RWPE1 (cell line): ENCODE data around the gene KRTAP2-1.

Source experiments
- CTCF ChIA-PET: fragments of 350-600 bp; sonication (Branson Sonifier 250); formaldehyde crosslinking; extraction: SDS; loops from one replicate; lab custom pipeline; 2021; lab: Yijun Ruan, JAX
- POLR2A ChIA-PET: fragments of 400-600 bp; formaldehyde crosslinking; extraction: SDS; loops from one replicate; lab custom pipeline; 2020; ENCODE audit warnings: antibody characterized with exemption; ENCODE audit not compliant: low non-redundant PET; lab: Yijun Ruan, JAX
- DNase-seq: peaks from one replicate; pipeline ENCODE4 v3.0.0; 2012; ENCODE audit warnings: low spot score
- H3K27ac ChIP-seq: fragments of 450-650 bp; 2 replicates; pipeline ENCODE4 v1.5.1; 2017
- TF ChIP-seq, protein P1 (sequence below): fragments of 450-650 bp; conservative IDR thresholded peaks from 2 replicates; pipeline ENCODE4 v1.5.1; 2017; ENCODE audit warnings: low read depth, mild to moderate bottlenecking

The KRTAP2-1 gene

DNA sequence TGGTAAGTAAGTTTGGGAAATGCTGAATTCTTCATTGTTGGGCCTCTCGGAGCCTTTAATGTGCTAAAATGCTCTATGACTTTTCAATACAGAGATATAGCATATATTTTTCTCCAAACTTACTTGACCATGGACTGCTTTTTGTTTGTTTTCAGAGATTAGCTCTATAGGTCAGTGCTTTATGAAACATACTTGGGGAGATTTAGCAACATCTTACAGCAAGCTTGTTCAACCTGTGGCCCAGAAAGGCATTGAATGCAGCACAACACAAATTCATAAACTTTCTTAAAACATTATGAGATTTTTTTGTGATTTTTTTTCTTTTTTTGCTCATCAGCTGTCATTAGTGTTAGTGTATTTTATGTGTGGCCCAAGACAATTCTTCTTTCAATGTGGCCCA is 37.2 kb downstream of the KRTAP2-1 start:
- DNase-seq, result no peak
- TF ChIP-seq, protein P1, sequence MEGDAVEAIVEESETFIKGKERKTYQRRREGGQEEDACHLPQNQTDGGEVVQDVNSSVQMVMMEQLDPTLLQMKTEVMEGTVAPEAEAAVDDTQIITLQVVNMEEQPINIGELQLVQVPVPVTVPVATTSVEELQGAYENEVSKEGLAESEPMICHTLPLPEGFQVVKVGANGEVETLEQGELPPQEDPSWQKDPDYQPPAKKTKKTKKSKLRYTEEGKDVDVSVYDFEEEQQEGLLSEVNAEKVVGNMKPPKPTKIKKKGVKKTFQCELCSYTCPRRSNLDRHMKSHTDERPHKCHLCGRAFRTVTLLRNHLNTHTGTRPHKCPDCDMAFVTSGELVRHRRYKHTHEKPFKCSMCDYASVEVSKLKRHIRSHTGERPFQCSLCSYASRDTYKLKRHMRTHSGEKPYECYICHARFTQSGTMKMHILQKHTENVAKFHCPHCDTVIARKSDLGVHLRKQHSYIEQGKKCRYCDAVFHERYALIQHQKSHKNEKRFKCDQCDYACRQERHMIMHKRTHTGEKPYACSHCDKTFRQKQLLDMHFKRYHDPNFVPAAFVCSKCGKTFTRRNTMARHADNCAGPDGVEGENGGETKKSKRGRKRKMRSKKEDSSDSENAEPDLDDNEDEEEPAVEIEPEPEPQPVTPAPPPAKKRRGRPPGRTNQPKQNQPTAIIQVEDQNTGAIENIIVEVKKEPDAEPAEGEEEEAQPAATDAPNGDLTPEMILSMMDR, result no peak
- CTCF ChIA-PET, result interaction anchor here (0.5 to 1.4 kb wide), 2 partner anchors 41 to 175 kb away, joined by 3 to 4 read pairs; partner anchors contain the start of gene KRTAP4-1
- H3K27ac ChIP-seq, result no peak overlapping the region
- POLR2A ChIA-PET, result no interaction called here

DNA sequence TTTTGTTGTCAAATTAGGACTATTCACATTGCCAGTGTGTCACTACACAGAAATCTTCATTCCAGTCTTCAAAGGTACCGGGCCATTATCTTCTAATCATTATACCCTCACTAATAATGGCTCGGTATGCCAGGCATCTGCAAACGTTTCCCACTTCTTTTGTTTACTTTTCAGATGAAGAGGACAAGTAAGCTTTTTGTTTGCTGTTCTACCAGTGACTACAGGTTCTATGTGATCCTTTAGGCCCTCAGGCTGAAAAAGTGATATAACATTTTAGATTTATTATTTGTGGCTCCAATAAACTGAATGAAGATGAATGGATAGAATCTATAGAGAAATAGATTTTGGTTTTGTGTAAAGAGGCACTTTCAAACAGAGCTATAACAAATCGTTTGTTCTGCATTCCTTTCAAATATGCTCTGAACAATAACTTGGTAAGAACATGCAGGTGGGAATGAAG is 37.8 kb downstream of the KRTAP2-1 start:
- POLR2A ChIA-PET, result no interaction called here
- H3K27ac ChIP-seq, result no peak overlapping the region
- no peak for DNase-seq
- CTCF ChIA-PET, result interaction anchor here (1.4 kb wide), 1 partner anchor 175 kb away, joined by 3 read pairs; the partner anchor contains the start of gene KRTAP4-1
- TF ChIP-seq, protein P1, result no peak

GRCh38 chr17:41008811-41009210 is 38.3 kb downstream of the KRTAP2-1 start, which contains the start of gene KRTAP3-1:
Gene KRTAP3-1 (minus strand): TSS chr17:41009128. CDS start chr17:41009074, 54 bp downstream.
- no peak within 1 kb of the TSS for H3K27ac ChIP-seq
- no peak for DNase-seq
- TF ChIP-seq, protein P1, result no peak
- CTCF ChIA-PET, result interaction anchor here (1.4 kb wide), 1 partner anchor 176 kb away, joined by 3 read pairs; the partner anchor contains the start of gene KRTAP4-1
- POLR2A ChIA-PET, result no interaction called here

- ChIA-PET CTCF (interaction anchor here (0.5 kb wide), 1 partner anchor 575 kb away, joined by 3 read pairs; no protein-coding TSS in a partner anchor), POLR2A (no interaction called here)
- TF ChIP-seq, protein P1, result no peak
- H3K27ac ChIP-seq, result no peak overlapping the region
- no peak for DNase-seq
These were observed 42.7 kb downstream of the KRTAP2-1 start for GRCh38 chr17:41004397-41004796.

DNA sequence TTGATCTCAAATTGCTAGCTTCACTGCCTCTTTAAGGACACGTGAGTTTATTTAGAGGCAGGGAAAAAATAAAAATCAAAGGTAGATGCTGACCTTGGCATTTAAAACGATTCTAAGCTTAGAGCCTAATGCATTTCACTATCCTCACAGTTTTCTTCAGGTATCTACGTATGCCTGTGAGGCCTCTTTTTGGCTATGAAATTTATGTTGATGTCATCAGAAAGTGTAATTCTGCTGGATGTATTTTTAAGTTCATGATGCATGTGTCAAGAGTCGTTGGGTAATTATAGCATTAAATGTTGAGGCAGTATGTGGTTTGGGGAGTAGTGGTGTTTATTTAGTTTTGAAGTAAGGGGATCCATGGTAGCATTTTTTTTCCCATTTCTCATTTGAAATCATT is 43.2 kb downstream of the KRTAP2-1 start:
- ChIA-PET POLR2A (no interaction called here), CTCF (interaction anchor here (0.5 kb wide), 1 partner anchor 575 kb away, joined by 3 read pairs; no protein-coding TSS in a partner anchor)
- H3K27ac ChIP-seq, result peak overlapping the region; percentile 65
- TF ChIP-seq, protein P1, result no peak
- no peak for DNase-seq

DNA sequence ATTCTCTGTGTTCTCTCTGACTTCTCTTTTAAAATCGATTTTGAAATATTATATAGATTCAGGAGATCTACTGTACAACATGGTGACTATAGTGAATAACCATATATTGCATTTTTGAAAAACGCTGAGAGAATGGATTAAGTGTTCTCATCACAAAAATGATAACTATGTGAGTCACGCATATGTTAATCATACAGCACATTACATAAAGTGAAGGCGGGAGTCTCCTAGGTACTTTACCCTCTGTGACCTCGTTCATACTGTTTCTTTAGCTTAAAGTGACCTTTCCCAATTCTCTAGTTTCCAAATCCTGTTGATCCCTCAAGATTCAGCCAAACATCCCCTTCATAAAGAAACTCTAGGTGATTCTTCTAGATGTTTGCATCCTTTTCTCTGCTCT is 44.3 kb downstream of the KRTAP2-1 start:
- POLR2A ChIA-PET, result no interaction called here
- peak; percentile 70 for DNase-seq
- TF ChIP-seq, protein P1, result no peak
- 0 out of 2 replicates have a peak overlapping the region, but pooled peaks have one; percentile 85 for H3K27ac ChIP-seq
- CTCF ChIA-PET, result no interaction called here
